Endometrial microvascular endothelial cells (primary cell): Measurements from ENCODE around the gene MRPL16. TPM values are rescaled to one million over a fixed set of nuclear protein-coding genes. Genes with fewer than 3 reads are reported as not detected.

Experiments used
- in situ Hi-C: cut with HindIII; loops from 2 replicates; pipeline ENCODE4 v1.10.0; 2017; ENCODE audit warnings: low sequenced_read_pairs, low pct_unique_long_range_greater_than_20kb; ENCODE audit errors: inconsistent ontology term
- total RNA-seq: library from RNA; depleted of rRNA; stranded (reverse); fragments of >200 nt; gene quantifications from one replicate; pipeline ENCODE4 v1.2.3, GENCODE V29; 2015; ENCODE audit errors: inconsistent ontology term

The MRPL16 gene
- total RNA-seq, 1 donor from 2014 or later, result 48.8 TPM

DNA sequence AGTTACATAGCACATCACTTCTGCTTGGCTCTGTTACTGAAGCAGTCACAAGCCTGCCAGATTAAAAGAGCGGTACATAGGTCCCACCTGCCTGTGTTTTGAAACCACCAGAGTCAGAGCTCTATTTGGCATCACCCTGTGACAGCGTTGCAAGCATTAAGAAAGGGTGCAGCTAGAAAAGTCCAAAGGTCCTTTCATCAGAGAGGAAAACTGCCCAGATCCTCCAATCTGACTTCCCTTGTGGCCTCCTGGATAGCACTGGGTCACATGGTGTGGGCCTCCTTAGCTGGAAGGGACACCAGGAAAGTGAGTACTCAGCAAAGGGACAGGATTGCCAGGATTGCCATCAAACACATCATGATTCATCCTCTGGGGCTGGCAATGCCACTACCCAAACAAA lies 32.5 kb downstream of the MRPL16 start:
- in situ Hi-C loops, result no loop called here

DNA sequence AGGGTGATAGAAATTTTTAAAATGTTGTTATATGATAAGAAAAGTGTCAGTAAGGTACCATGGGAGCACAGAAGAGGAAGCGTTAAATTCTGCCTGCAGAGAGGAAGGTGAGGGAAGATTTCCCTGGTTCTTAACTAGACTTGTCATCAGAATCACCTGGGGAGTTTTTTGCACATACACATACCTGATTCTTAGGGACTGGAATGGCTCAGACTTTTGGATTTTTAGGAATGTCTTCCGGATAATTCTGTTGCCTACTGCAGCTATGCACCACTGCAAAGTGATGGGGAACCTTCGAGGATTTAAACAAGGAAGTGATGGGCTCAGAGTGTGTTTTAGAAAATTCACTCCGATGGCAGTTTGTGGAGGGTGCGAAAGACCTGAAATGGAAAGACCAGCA lies 33.5 kb downstream of the MRPL16 start:
- in situ Hi-C loops, result no loop called here

DNA sequence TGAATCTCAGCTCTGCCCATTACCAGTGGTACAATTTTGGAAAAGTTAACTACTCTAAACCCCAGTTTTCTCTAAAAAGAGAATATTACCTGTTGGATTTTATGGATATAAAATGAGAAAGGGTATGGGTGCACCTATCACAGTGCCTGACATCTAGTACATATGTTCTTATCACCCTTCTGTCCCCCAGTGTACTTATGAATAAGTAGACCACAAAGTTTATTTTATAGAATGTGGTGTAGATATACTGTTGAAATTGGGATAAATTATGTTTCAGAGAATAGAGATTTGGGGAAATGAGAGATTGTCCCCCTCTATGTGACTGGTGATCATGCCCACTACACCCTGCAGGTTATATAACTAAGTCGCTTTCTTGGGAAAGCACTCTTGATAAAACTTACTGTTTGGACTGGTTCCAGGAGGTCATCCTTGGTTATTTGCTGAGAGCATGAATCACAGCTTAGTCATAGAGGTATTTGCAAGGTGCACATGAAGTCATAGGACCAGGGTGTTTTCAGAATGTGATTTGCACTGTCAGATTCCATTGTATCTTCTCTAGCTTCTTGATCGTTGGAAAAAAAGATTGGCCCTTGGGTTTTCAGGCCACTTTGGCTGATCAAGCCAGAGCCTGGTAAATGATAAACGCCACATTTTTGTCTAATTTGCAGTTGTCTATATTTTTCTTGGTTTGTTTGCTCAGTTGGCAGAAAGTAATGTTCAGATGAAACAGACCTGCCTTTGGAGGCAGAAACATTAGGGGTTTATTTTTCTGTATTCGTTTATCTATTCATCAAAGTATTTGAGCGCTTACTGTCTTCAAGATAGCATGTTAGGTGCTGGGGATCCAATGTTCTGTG lies 34.1 kb downstream of the MRPL16 start:
- in situ Hi-C loops, result no loop called here

DNA sequence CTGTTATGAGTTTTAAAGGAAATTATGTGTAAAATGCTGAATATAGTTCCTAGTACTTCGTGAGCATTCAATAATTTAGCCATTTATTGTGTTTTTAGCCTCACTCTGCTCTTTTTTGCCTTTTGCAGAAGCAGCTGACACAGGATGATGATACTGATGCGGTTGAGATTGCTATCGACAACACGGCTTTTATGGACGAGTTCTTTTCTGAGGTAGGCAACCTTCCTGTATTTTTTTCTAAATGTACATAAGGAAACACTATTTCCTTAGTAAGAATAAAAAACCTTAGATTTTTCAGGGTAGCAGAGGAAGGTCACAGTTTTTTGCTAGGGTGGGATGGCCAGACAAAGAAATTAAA lies 37.5 kb downstream of the MRPL16 start:
- in situ Hi-C loops, result no loop called here

DNA sequence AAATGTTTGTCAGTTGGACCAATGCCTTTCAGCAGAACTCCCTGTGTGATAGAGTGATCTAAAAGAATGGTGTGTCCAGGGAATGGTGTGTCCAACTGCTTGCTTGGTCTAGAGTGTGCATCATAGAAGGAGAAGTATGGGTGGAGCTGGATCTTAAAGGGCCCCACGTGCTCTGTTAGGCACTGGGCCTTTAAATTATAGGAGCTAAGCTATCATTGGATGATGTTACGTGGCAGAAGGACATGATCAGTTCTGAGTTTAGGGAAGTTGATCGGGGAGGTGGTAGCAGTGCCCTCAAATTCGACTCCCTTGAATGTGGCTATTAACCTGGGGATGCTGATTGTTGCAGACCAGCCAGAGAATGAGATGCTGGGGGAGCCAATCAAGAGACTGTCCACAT lies 39.0 kb downstream of the MRPL16 start:
- in situ Hi-C loops, result no loop called here

DNA sequence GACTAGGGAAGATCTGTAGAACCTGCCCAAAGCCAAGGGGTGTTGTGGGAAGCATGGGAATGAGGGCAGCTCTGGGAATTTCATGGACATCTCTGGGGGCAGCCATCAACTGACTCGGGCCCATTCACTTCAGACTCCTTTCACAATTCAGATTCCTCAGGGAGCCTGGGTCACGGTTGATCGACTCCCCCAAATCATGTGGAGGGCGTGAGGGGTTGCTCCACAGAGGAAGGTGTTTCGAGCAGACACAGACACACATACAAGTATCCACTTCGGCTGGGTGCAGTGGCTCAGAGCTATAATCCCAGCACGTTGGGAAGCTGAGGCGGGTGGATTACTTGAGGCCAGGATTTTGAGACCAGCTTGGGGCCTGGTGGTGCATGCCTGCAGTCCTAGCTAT lies 39.7 kb downstream of the MRPL16 start:
- in situ Hi-C loops, result no loop called here

DNA sequence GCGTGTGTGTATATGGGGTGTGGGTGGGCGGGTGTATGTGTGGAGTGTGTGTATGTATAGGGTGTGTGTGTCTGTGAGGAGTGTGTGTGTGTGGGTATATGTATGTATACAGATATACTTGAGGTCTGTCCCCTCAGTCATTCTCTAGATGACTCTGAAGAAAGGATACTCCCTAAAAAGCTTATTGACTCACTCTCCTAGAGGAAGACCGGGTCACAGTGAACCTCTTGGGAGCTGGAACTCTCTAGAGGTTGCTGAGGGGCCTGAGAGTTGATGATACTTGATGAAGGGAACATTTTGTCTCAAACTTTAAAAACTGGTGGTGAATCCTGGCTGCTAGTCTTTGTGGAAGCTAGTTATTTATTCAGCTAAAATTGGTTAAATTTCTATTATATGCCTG lies 40.3 kb downstream of the MRPL16 start:
- in situ Hi-C loops, result no loop called here

DNA sequence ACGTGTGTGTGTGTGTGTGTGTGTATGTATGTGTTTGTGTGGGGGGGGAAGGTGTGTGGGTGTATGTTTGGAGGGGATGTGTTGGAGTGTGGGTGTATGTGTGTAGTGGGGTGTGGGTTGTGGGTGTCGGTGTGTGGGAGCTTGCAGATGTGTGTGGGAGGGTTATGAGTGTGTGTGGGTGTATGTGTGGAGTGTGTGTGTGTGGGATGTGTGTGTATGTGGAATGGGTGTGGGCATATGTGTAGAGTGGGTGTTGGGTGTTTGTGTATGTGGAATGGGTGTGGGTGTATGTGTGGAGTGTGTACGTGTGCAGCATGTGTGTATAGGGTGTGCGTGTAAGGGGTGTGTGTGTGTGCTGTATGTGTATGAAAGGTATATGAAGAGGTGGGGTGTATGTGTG lies 40.8 kb downstream of the MRPL16 start:
- in situ Hi-C loops, result no loop called here

DNA sequence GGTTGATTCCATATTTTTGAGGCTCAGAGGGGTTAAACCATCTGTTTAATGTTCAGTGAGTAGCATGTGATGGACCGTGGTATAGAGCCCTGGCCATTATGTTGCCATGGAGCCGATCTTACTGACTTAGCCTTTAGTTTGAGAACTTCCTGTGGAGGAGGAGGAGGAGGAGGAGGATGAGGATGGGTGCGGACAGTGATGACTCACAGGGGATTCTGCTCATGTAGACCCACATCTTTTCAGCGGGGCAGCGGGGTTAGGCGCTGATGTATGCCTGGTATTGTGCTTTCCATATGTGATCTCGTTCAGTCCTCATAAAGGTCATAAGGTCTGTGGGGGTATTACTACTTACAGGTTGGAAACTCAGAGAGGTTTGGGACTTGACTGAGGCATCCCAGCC lies 41.5 kb downstream of the MRPL16 start:
- in situ Hi-C loops, result no loop called here

DNA sequence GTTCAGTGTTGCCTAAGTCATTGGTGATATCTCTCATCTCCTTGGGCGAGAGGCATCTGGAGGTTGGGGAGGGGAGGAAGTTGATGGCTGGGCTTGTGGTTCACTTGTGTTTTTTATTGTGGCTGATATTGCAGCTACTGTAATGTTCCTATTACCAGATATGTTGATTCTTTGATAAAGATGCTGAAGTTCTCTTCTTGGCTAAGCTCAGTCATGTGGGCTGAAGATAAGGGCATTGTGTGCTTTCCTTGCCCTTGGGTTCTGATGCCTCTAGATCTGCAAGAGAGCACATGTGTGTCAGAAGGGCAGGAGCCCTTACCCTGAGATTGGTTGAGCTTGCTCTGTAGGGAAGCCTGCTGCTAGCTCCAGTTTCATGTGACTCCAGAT lies 43.4 kb downstream of the MRPL16 start:
- in situ Hi-C loops, result no loop called here

DNA sequence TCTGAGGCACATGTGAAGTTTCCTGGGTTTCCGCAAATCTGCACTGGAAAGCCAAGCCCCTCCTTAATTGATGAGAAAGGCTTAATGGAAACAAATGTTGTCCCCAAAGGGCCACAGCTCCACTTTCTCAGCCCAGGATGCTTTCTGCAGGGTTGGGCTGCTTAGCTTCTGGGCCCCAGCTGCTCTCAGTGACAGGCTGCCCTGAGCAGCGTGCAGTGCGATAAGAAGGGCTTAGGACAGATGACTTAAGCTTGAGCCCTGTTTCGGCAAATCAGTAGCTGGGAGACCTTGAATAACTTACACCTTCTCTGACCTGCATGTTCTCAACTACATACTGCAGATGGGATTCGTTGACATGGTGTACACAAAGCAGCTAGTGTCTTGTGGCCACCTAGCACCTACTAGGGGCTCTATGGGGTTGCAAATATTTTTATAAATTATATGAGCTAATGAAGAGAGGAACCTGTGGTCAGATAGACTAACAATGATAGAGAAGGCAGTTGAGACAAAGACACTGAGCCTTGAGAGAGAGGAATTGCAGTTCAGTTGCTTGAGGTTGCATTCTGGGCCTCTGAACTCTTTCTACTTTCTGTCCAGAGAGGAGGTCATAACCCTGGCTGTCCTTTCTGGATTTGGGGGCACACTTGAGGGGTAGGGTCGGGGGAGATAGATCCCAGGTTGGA lies 43.9 kb downstream of the MRPL16 start:
- in situ Hi-C loops, result no loop called here

DNA sequence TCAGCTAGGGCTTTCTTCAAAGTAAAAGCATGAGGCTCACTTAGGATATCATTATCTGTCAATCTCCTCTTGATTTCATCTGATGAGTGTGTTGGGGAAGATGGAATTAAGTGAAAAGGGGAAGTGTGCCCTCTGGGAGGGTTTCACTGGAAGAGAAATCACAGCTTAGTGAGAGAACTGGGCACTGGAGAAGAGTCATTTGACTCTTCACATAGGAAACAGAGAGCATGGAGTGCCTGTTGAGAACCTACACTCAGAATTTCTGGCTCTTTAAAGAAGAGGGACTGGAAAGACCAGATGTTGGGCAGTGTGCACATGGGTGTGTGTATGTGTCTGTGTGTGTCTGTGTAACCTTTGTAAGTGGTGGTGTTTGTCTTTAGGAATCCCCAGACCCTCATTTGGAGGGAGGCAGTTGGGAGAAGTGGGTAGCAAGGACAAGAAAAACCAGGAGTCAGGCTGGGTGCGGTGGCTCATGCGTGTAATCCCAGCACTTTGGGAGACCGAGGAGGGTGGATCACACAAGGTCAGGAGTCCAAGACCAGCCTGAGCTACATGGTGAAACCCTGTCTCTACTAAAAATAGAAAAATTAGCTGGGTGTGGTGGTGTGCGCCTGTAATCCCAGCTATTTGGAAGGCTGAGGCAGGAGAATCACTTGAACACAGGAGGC lies 45.4 kb downstream of the MRPL16 start:
- in situ Hi-C loops, result no loop called here

DNA sequence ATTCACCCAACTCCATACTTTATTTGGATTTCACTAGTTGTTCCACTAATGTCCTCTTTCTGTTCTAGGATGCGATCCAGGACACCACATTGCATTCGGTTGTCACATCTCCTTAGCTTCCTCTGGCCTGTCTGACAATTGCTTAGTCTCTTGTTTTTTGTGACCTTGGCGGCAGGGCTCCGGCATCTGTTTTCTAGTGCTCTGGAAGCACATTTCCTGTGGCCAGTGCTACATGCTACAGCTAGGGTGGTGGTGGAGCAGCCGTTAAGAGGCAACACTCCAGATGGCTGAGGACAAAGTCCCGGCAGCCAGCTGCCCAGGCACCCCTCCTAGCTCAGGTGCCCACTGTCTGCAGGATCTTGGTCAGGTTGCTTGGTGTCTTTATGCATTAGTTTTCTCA lies 48.6 kb downstream of the MRPL16 start:
- in situ Hi-C loops, result no loop called here

DNA sequence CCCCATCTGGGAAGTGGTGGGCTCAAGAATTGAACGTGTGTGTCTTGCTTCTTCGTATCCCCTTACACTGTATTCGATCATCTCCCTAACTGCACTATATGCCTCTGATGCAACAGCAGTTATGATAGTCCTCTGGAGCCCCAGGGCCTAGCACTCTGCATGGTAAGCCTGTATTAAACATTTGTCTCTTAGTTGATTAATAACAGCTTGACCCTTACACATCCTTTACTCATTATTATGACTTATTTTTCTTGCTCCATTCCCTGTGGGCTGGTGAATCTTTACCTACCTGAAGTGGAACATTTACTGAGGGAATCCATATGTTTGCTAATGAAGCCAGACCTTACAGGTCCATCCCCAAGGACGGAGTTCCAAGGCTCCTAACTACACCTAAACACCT lies 49.8 kb downstream of the MRPL16 start:
- in situ Hi-C loops, result no loop called here

DNA sequence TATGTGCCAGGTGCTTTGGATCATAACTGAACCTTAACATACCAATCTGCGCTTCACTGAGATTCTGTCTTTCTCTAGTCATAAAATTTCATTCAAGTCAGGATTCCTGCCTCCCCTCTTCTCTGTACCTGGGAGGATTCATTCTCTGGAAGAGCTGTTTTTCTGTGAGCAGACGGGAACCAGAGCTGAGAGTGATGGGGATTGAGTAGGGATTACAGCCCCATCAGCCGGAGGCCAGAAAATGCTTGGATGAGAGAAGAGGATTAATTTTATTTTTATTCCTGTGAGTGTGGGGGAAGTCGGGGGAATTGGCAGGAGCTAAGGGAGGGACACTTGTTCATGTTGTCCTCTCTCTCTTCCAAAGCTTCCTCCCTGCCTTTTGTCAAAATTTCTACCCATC lies 50.7 kb downstream of the MRPL16 start:
- in situ Hi-C loops, result no loop called here

DNA sequence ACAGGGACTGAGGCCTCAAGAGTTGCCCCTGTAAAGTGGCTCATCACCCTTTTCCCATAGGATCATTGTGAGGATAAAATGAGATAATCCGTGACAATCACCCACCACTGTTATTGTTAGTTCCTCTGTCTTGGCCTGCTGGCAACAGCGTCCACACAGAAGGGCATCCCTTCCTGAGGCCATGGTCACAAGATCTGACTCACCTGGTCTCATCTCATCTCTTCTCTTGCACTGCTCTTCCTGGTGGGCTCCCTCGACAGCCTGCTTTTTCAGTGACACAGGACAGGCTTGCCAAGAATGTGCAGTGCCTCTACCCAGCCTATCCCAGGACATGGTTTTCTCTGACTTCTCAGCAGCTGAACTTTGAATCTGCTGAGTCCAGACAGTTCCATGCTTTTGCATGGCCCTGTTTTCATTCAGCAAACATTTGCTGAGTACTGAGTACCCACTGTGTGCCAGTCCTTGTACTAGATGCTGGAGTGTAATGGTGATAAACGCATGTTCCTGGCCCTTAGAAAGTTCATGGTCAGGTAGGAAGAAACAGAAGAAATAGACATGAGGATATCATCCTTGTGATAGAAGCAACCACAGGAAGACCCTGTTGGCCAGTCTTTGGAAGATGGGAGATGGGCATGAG lies 52.1 kb downstream of the MRPL16 start:
- in situ Hi-C loops, result no loop called here

DNA sequence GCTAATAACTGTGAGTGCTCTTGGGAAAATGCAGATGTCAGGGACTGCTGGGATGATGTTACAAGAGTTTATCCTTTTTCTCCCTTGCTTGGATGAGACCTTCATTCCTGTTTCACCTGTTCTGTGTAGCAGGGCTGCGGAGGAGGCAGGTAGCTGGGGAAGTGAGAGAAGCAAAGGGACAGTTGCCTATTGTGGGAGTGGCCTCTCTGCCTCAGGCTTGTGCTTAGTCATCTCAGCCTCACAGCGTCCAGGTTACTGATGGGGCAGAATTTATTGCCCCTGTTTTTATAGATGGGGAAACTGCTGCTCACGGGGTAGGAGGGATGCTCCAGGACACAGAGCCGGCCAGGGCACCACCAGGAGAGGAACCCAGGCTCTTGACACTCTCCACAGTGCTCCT lies 53.7 kb downstream of the MRPL16 start:
- in situ Hi-C loops, result no loop called here

DNA sequence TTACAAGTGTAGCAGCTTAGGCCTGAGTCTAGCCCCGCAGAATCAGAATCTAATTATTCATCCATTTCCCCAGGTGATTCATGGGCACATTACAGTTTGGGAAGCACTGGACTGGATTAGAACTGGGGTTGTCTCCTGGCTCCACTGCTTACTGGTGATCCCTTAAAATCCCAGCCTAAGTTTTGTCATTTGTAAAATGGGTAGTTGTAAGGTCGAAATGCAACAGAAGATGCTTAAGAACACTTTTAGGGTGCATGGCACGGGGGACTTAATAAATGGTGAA lies 54.1 kb downstream of the MRPL16 start:
- in situ Hi-C loops, result no loop called here
